ENCODE results near the gene STX10.

STX10 gene

DNA sequence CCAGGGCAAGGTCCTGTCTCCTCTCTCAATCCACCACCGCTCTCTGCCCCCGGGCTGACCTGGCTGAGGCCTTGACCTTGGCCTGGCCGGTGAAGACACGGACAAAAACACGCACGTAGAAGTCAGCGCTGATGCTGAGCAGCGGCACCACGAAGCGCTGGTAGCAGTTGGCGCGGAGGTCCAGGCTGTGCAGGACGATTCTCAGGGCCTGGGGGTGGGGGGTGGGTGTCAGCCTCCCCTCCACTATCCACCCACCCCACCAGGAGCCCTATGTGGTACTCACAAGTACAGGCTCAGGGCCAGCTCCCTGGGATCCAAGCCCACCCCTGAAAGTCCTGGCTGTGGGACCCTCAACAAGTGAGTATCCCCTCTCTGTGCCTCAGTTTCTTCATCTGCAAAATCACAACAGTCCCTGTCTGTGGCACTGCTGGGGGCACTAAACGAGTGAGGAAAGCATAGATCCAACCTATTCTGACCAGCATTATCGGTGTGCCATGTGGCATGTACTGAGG is 40.0 kb downstream of the STX10 start:
- TF ChIP-seq, protein P1, sequence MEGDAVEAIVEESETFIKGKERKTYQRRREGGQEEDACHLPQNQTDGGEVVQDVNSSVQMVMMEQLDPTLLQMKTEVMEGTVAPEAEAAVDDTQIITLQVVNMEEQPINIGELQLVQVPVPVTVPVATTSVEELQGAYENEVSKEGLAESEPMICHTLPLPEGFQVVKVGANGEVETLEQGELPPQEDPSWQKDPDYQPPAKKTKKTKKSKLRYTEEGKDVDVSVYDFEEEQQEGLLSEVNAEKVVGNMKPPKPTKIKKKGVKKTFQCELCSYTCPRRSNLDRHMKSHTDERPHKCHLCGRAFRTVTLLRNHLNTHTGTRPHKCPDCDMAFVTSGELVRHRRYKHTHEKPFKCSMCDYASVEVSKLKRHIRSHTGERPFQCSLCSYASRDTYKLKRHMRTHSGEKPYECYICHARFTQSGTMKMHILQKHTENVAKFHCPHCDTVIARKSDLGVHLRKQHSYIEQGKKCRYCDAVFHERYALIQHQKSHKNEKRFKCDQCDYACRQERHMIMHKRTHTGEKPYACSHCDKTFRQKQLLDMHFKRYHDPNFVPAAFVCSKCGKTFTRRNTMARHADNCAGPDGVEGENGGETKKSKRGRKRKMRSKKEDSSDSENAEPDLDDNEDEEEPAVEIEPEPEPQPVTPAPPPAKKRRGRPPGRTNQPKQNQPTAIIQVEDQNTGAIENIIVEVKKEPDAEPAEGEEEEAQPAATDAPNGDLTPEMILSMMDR (conservative IDR thresholded peaks at IDR 0.05): no peak
- no peak for TF ChIP-seq ZFX (IDR thresholded peaks at IDR 0.05)
- H3K27ac ChIP-seq: no peak overlapping the region

- TF ChIP-seq, protein P1 (conservative IDR thresholded peaks at IDR 0.05): no peak
- TF ChIP-seq ZFX (IDR thresholded peaks at IDR 0.05): no peak
Observed at GRCh38 chr19:13109361-13110098, 40.6 kb downstream of the STX10 start.

DNA sequence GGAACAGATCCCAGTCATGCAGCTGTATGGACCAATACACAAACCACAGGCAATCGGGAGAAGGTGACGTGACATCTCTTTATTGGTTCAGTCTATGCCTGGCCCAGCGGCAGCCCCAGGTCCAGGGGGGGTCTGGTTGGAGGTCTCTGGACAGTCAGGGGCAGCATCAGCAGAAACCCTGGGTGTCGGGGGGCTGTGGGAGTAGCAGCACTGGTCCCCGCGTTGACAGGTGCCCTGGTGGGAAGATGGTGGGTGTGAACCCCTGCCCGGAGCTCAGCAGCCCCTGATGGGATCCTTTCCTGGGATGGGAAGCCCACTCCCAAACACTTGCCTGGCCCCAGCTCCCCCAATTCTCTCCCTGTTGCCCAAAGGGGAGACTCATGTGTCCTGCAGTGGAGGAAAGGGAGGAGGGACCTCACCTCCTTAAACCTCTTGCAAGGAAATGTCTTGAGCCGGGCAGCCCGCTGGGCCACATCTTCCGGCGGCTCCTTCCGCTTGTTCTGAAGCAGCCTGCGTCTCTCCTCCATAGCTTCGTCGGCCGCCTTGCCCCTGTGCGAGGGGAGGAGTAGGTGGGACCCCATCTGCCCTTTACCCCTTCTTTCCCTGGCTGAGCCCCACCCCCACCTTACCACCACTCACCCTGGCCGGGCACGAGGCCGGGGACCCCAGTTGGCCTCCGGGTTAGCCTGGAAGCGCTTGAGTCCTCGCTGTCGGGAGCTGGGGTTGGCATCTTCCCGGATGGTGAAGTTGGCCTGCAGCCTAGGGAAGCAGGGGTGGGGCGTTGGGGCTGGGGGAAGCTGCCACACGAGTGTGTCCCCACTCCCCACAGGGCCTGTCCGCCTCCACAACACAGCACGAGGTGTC is 45.1 kb downstream of the STX10 start:
- TF ChIP-seq, protein P1 (conservative IDR thresholded peaks at IDR 0.05): no peak; the same call in 1 of the 2 replicates
- TF ChIP-seq ZFX (IDR thresholded peaks at IDR 0.05): no peak
- no peak overlapping the region for H3K27ac ChIP-seq

More at GRCh38 chr19:13109361-13110098, 40.6 kb downstream of the STX10 start:
- no peak overlapping the region for H3K27ac ChIP-seq

DNA sequence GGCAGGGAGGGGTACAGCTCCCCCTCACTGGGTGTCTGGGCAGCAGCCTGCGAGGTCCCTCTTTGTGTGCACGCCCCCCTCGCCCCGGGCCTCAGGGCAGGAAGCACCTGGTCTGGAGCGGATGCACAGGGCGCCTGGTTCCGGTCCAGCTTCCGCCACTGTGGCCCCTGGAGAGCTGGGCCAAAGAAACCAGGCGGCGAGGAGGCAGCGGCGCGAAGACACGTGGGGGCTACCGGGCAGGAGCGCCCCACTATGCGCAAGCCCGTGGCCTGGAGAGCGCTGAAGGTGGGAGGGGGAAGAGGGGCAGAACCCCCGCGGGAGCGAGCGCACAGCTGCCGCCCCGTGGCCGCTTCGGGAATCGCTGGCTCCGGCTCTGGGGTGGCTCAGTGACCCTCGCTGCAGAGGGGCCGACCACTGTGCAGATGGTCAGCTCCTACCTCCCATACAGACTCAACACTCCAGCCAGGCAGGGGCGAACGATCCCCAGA is 45.8 kb downstream of the STX10 start:
- TF ChIP-seq ZFX (IDR thresholded peaks at IDR 0.05): no peak
- TF ChIP-seq, protein P1 (conservative IDR thresholded peaks at IDR 0.05): no peak; the same call in 1 of the 2 replicates
- no peak overlapping the region for H3K27ac ChIP-seq

DNA sequence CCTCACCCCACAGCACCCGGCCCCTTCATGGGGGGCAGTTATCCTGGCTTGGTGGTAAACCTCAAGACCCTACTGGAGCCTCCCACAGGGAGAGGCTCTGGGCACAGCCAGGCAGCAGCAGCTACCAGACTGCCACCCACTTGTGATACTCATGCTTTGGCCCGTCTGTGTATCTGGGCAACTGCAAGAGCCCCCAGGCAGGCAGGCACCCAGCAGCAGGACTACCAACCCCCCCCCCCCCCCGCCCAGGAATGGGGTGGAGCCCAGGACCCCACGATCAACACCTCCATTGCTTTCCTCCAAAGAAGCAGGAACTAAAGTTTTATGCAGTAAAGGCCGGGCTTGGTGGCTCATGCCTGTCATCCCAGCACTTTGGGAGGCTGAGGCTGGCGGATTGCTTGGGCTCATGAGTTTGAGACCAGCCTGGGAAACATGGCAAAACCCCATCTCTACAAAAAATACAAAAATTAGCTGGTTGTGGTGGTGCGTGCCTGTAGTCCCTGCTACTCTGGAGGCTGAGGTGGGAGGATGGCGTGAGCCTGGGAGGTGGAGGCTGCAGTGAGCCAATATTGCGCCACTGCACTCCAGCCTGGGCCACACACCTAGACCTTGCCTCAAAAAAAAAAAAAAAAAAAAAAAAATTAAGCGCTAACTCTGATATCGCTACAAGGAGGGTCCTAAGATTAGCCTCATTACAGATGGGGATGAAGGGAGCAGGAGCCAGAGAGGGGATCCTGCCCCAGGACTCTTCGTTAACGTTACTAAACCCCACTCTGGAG is 46.4 kb downstream of the STX10 start:
- TF ChIP-seq, protein P1 (conservative IDR thresholded peaks at IDR 0.05): no peak
- no peak for TF ChIP-seq ZFX (IDR thresholded peaks at IDR 0.05)
- no peak overlapping the region for H3K27ac ChIP-seq

GRCh38 chr19:13102666-13103580 is 47.3 kb downstream of the STX10 start, which contains the start of gene LYL1:
TSS of gene LYL1 (minus strand) at chr19:13102858. CDS start at chr19:13101171, 1,687 bp downstream.
- no peak for TF ChIP-seq ZFX (IDR thresholded peaks at IDR 0.05)
- TF ChIP-seq, protein P1 (conservative IDR thresholded peaks at IDR 0.05): no peak
- H3K27ac ChIP-seq: no peak within 1 kb of the TSS

Data from C4-2B (cell line).